Epithelial cell of esophagus (primary cell): Measurements from ENCODE around the gene MED27.

Experiments
- DNase-seq: peaks from one replicate; pipeline ENCODE4 v3.0.0; 2010; ENCODE audit warnings: low read depth
- H3K4me3 ChIP-seq: 2 replicates; pipeline ENCODE4 v1.5.1; 2011; ENCODE audit warnings: mild to moderate bottlenecking, low read length, control low read depth
- CTCF ChIP-seq: IDR thresholded peaks from 2 replicates; pipeline ENCODE4 v1.5.1; 2011; ENCODE audit warnings: low read depth, mild to moderate bottlenecking, low read length, control low read depth, inconsistent platforms; ENCODE audit not compliant: insufficient read depth; ENCODE audit errors: missing control alignments

The MED27 gene

GRCh38 chr9:131845305-131846298 is 234.1 kb downstream of the MED27 start:
- no peak for DNase-seq
- no peak for TF ChIP-seq CTCF

GRCh38 chr9:131844745-131845118 is 234.9 kb downstream of the MED27 start:
- no peak for TF ChIP-seq CTCF
- no peak for DNase-seq
- no peak overlapping the region for H3K4me3 ChIP-seq

More at GRCh38 chr9:131845305-131846298, 234.1 kb downstream of the MED27 start:
- no peak overlapping the region for H3K4me3 ChIP-seq

- TF ChIP-seq CTCF = no peak
- no peak overlapping the region for H3K4me3 ChIP-seq
- no peak for DNase-seq
Observed at GRCh38 chr9:131843989-131844744, 235.5 kb downstream of the MED27 start.

- TF ChIP-seq CTCF = no peak
- H3K4me3 ChIP-seq = no peak overlapping the region
- DNase-seq = no peak
Observed at GRCh38 chr9:131841765-131842318, 237.8 kb downstream of the MED27 start.

GRCh38 chr9:131840751-131841702 is 238.6 kb downstream of the MED27 start:
- DNase-seq = no peak
- H3K4me3 ChIP-seq = no peak overlapping the region
- no peak for TF ChIP-seq CTCF

GRCh38 chr9:131840220-131840619 is 239.4 kb downstream of the MED27 start:
- H3K4me3 ChIP-seq = no peak overlapping the region
- DNase-seq = no peak
- TF ChIP-seq CTCF = no peak
